BJ (cell line): ENCODE results near the gene KCNF1. TPM values are rescaled to one million over a fixed set of nuclear protein-coding genes. Genes with fewer than 3 reads are reported as not detected.

Experiments used
- CTCF ChIA-PET: fragments of 350-600 bp; formaldehyde crosslinking; extraction: SDS; loops from one replicate; lab custom pipeline; 2021; ENCODE audit warnings: antibody characterized with exemption, inconsistent platforms; lab: Yijun Ruan, JAX
- POLR2A ChIA-PET: fragments of 300-600 bp; sonication (Branson Sonifier 250); formaldehyde crosslinking; extraction: SDS; loops from one replicate; lab custom pipeline; 2021; ENCODE audit warnings: antibody characterized with exemption; lab: Charles Lee
- DNase-seq: peaks from one replicate; pipeline ENCODE4 v3.0.0-alpha.2; 2011; ENCODE audit warnings: low read depth
- H3K27me3 ChIP-seq: 2 replicates; pipeline ENCODE4 v1.6.0; 2011; ENCODE audit warnings: low read length; ENCODE audit not compliant: control insufficient read depth, insufficient read depth
- H3K36me3 ChIP-seq: 2 replicates; pipeline ENCODE4 v1.5.1; 2011; ENCODE audit warnings: low read length; ENCODE audit not compliant: control insufficient read depth, insufficient read depth
- H3K4me3 ChIP-seq: 2 replicates; pipeline ENCODE4 v1.5.1; 2011; ENCODE audit warnings: low read depth, mild to moderate bottlenecking, control low read depth, low read length
- CTCF ChIP-seq: IDR thresholded peaks from 2 replicates; pipeline ENCODE4 v1.5.1; 2011; ENCODE audit warnings: low read depth, mild to moderate bottlenecking, control low read depth, inconsistent platforms, low read length, moderate library complexity; ENCODE audit not compliant: insufficient read depth
- polyA plus RNA-seq: library from polyadenylated mRNA; depleted of rRNA; stranded (reverse); fragments of >200 nt; gene quantifications from 2 replicates; pipeline ENCODE4 v1.2.3, GENCODE V29; 2011

KCNF1 gene
- polyA plus RNA-seq, 1 experiment: not detected

GRCh38 chr2:10879624-10880585, 31.8 kb upstream of the KCNF1 start:
- Histone ChIP-seq H3K27me3 (peaks cover 8% of the 10 kb centered on the region), H3K36me3 (no peaks in the 10 kb centered on the region), H3K4me3 (no peak overlapping the region)
- DNase-seq: no peak
- ChIA-PET POLR2A (no interaction called here), CTCF (no interaction called here)
- TF ChIP-seq CTCF: no peak

GRCh38 chr2:10880586-10881321, 31.0 kb upstream of the KCNF1 start:
- TF ChIP-seq CTCF: no peak
- POLR2A ChIA-PET: no interaction called here
- Histone ChIP-seq H3K4me3 (no peak overlapping the region), H3K36me3 (no peaks in the 10 kb centered on the region), H3K27me3 (peaks cover 9% of the 10 kb centered on the region; the same call in 1 of the 2 replicates)
- CTCF ChIA-PET: no interaction called here
- no peak for DNase-seq

- DNase-seq: no peak
- no peak overlapping the region for H3K4me3 ChIP-seq
- H3K36me3 ChIP-seq: no peaks in the 10 kb centered on the region
- POLR2A ChIA-PET: no interaction called here
- CTCF ChIA-PET: no interaction called here
- peaks cover 12% of the 10 kb centered on the region; the same call in 1 of the 2 replicates for H3K27me3 ChIP-seq
- no peak for TF ChIP-seq CTCF
These were observed 29.2 kb upstream of the KCNF1 start for GRCh38 chr2:10882568-10882967.

- CTCF ChIA-PET: interaction anchor here (0.5 kb wide), 1 partner anchor 67 kb away, joined by 3 read pairs; no protein-coding TSS in a partner anchor
- no peak for TF ChIP-seq CTCF
- H3K4me3 ChIP-seq: no peak overlapping the region
- peaks cover 12% of the 10 kb centered on the region; the same call in 1 of the 2 replicates for H3K27me3 ChIP-seq
- POLR2A ChIA-PET: no interaction called here
- no peaks in the 10 kb centered on the region for H3K36me3 ChIP-seq
- DNase-seq: no peak
These were observed 28.7 kb upstream of the KCNF1 start for GRCh38 chr2:10883066-10883465.
